CD4-positive, CD25-positive, alpha-beta regulatory T cell (primary cell): ENCODE results near the gene PPP1R9A. TPM values are rescaled to one million over a fixed set of nuclear protein-coding genes. Genes with fewer than 3 reads are reported as not detected.

Experiments
- ATAC-seq, 2 donors: fragments of 150-1000 bp; cut with Tn5 transposase; one replicate each; pipeline ENCODE4 v1.10.0; 2021; ENCODE audit warnings: low read depth in 2 of 2, moderate number of reproducible peaks in 2 of 2, moderate library complexity in 1 of 2
- DNase-seq, 3 donors: peaks; one replicate each; pipeline versions ENCODE4 v3.0.0 to v3.0.0-alpha.2; 2012 to 2022; ENCODE audit warnings: mixed read lengths in 1 of 3
- H3K27ac ChIP-seq: one replicate; pipeline ENCODE4 v1.7.0; 2013; ENCODE audit warnings: mild to moderate bottlenecking, low read length; ENCODE audit not compliant: insufficient read depth, poor library complexity, severe bottlenecking
- H3K27me3 ChIP-seq: one replicate; pipeline ENCODE4 v1.7.0; 2013; ENCODE audit warnings: low read length; ENCODE audit not compliant: control insufficient read depth, insufficient read depth
- H3K36me3 ChIP-seq: one replicate; pipeline ENCODE4 v1.7.0; 2013; ENCODE audit warnings: mild to moderate bottlenecking, low read length, moderate library complexity; ENCODE audit not compliant: control insufficient read depth, insufficient read depth
- H3K4me1 ChIP-seq: 2 replicates; pipeline ENCODE4 v1.7.0; 2013; ENCODE audit warnings: mild to moderate bottlenecking, low read length; ENCODE audit not compliant: insufficient read depth, control insufficient read depth, poor library complexity, severe bottlenecking
- H3K4me3 ChIP-seq: one replicate; pipeline ENCODE4 v1.7.0; 2013; ENCODE audit warnings: low read depth, mild to moderate bottlenecking, low read length, moderate library complexity
- H3K9me3 ChIP-seq, 2 experiments: 1 replicate in 1 of 2; 2 replicates in 1 of 2; pipeline ENCODE4 v1.7.0; 2013; ENCODE audit warnings: low read length in 2 of 2, mild to moderate bottlenecking in 1 of 2, moderate library complexity in 1 of 2; ENCODE audit not compliant: control insufficient read depth in 2 of 2
- H3K27ac Mint-ChIP-seq, 3 donors: one replicate each; pipeline ENCODE4 v1.8.0; 2020 to 2022; ENCODE audit warnings: mild to moderate bottlenecking in 3 of 3, mixed read lengths in 3 of 3, moderate library complexity in 2 of 3
- H3K27me3 Mint-ChIP-seq: one replicate; pipeline ENCODE4 v1.8.0; 2022; ENCODE audit warnings: mild to moderate bottlenecking, mixed read lengths
- H3K36me3 Mint-ChIP-seq: one replicate; pipeline ENCODE4 v1.8.0; 2020; ENCODE audit warnings: mixed read lengths
- H3K4me1 Mint-ChIP-seq, 4 donors: one replicate each; pipeline ENCODE4 v1.8.0; 2020 to 2022; ENCODE audit warnings: mixed read lengths in 4 of 4, mild to moderate bottlenecking in 1 of 4
- H3K4me3 Mint-ChIP-seq, 4 donors: one replicate each; pipeline ENCODE4 v1.8.0; 2020 to 2022; ENCODE audit warnings: mild to moderate bottlenecking in 4 of 4, mixed read lengths in 4 of 4, moderate library complexity in 3 of 4
- H3K9me3 Mint-ChIP-seq, 7 donors: one replicate each; pipeline ENCODE4 v1.8.0; 2020 to 2022; ENCODE audit warnings: mixed read lengths in 7 of 7, mild to moderate bottlenecking in 3 of 7, moderate library complexity in 2 of 7
- polyA plus RNA-seq, 4 donors: library from polyadenylated mRNA; unstranded; fragments of 300-500 nt; fragmentation: Illumina TruSeq; gene quantifications; one replicate each; pipeline ENCODE4 v1.2.3, GENCODE V29; 2021
- total RNA-seq: library from RNA; stranded (reverse); gene quantifications from one replicate; pipeline ENCODE4 v1.2.3, GENCODE V29; 2022

PPP1R9A gene
- total and polyA plus RNA-seq, 5 donors from 2014 or later: not detected

GRCh38 chr7:95026421-95027072 lies 119.2 kb downstream of the PPP1R9A start:
- no peaks in the 10 kb centered on the region for H3K4me1 Mint-ChIP-seq
- H3K4me3 Mint-ChIP-seq: no peak overlapping the region
- Histone ChIP-seq H3K27me3 (no peaks in the 10 kb centered on the region), H3K4me1 (no peaks in the 10 kb centered on the region), H3K9me3 (no peaks in the 10 kb centered on the region), H3K27ac (no peak overlapping the region), H3K36me3 (no peaks in the 10 kb centered on the region), H3K4me3 (no peak overlapping the region)
- DNase-seq: no peak
- H3K36me3 Mint-ChIP-seq: no peaks in the 10 kb centered on the region
- no peaks in the 10 kb centered on the region for H3K27me3 Mint-ChIP-seq
- no peak overlapping the region for H3K27ac Mint-ChIP-seq
- ATAC-seq: no peak
- peaks cover 0 to 23% (median 6%) of the 10 kb centered on the region in 7 donors for H3K9me3 Mint-ChIP-seq

GRCh38 chr7:95027234-95027872 lies 120.0 kb downstream of the PPP1R9A start:
- H3K4me1 Mint-ChIP-seq: no peaks in the 10 kb centered on the region
- H3K9me3 ChIP-seq: no peaks in the 10 kb centered on the region
- H3K4me3 ChIP-seq: no peak overlapping the region
- H3K4me3 Mint-ChIP-seq: no peak overlapping the region
- H3K27ac Mint-ChIP-seq: no peak overlapping the region
- H3K27me3 Mint-ChIP-seq: no peaks in the 10 kb centered on the region
- H3K9me3 Mint-ChIP-seq: peaks cover 0 to 23% (median 4%) of the 10 kb centered on the region in 7 donors
- no peaks in the 10 kb centered on the region for H3K27me3 ChIP-seq
- H3K36me3 ChIP-seq: no peaks in the 10 kb centered on the region
- no peaks in the 10 kb centered on the region for H3K4me1 ChIP-seq
- ATAC-seq (no peak), DNase-seq (no peak)
- H3K27ac ChIP-seq: no peak overlapping the region
- H3K36me3 Mint-ChIP-seq: no peaks in the 10 kb centered on the region

- no peak overlapping the region for H3K4me3 Mint-ChIP-seq
These were observed 121.3 kb downstream of the PPP1R9A start for GRCh38 chr7:95028683-95029082.

GRCh38 chr7:95035295-95035694 lies 127.9 kb downstream of the PPP1R9A start:
- H3K4me1 ChIP-seq: no peaks in the 10 kb centered on the region
- no peaks in the 10 kb centered on the region for H3K36me3 Mint-ChIP-seq
- no peaks in the 10 kb centered on the region for H3K27me3 ChIP-seq
- no peak overlapping the region for H3K27ac ChIP-seq
- H3K4me3 Mint-ChIP-seq: no peak overlapping the region
- H3K27me3 Mint-ChIP-seq: no peaks in the 10 kb centered on the region
- no peak for DNase-seq
- no peaks in the 10 kb centered on the region for H3K36me3 ChIP-seq
- no peak overlapping the region for H3K27ac Mint-ChIP-seq
- no peak overlapping the region for H3K4me3 ChIP-seq
- no peaks in the 10 kb centered on the region for H3K9me3 ChIP-seq
- no peaks in the 10 kb centered on the region for H3K4me1 Mint-ChIP-seq
- ATAC-seq: no peak
- no peaks in the 10 kb centered on the region for H3K9me3 Mint-ChIP-seq

More at GRCh38 chr7:95028683-95029082, 121.3 kb downstream of the PPP1R9A start:
- ATAC-seq (no peak), DNase-seq (no peak)
- Mint-ChIP-seq H3K36me3 (no peaks in the 10 kb centered on the region), H3K27ac (no peak overlapping the region), H3K9me3 (peaks cover 0 to 17% (median 4%) of the 10 kb centered on the region in 7 donors), H3K4me1 (no peaks in the 10 kb centered on the region), H3K27me3 (no peaks in the 10 kb centered on the region)
- no peak overlapping the region for H3K27ac ChIP-seq
- no peaks in the 10 kb centered on the region for H3K4me1 ChIP-seq
- no peak overlapping the region for H3K4me3 ChIP-seq
- H3K9me3 ChIP-seq: no peaks in the 10 kb centered on the region
- H3K27me3 ChIP-seq: no peaks in the 10 kb centered on the region
- no peaks in the 10 kb centered on the region for H3K36me3 ChIP-seq

- Histone ChIP-seq H3K4me3 (no peak overlapping the region), H3K4me1 (no peaks in the 10 kb centered on the region), H3K27me3 (no peaks in the 10 kb centered on the region), H3K27ac (no peak overlapping the region), H3K9me3 (no peaks in the 10 kb centered on the region), H3K36me3 (no peaks in the 10 kb centered on the region)
- Mint-ChIP-seq H3K4me3 (no peak overlapping the region), H3K27me3 (no peaks in the 10 kb centered on the region), H3K36me3 (no peaks in the 10 kb centered on the region), H3K27ac (no peak overlapping the region), H3K9me3 (peaks cover 0 to 3% (median 0%) of the 10 kb centered on the region in 7 donors), H3K4me1 (no peaks in the 10 kb centered on the region)
- DNase-seq (no peak), ATAC-seq (no peak)
These were observed 133.6 kb downstream of the PPP1R9A start for GRCh38 chr7:95041031-95041430.

GRCh38 chr7:95045236-95045923 lies 138.0 kb downstream of the PPP1R9A start:
- H3K4me3 ChIP-seq: no peak overlapping the region
- H3K27me3 ChIP-seq: no peaks in the 10 kb centered on the region
- no peaks in the 10 kb centered on the region for H3K27me3 Mint-ChIP-seq
- no peaks in the 10 kb centered on the region for H3K4me1 Mint-ChIP-seq
- H3K36me3 Mint-ChIP-seq: no peaks in the 10 kb centered on the region
- DNase-seq: no peak
- ATAC-seq: no peak
- H3K9me3 ChIP-seq: no peaks in the 10 kb centered on the region
- H3K4me3 Mint-ChIP-seq: no peak overlapping the region
- no peak overlapping the region for H3K27ac ChIP-seq
- H3K4me1 ChIP-seq: no peaks in the 10 kb centered on the region
- no peaks in the 10 kb centered on the region for H3K36me3 ChIP-seq
- H3K9me3 Mint-ChIP-seq: peaks cover 0 to 4% (median 0%) of the 10 kb centered on the region in 7 donors
- peak overlapping the region in 1 of 3 donors; percentile 18 for H3K27ac Mint-ChIP-seq

- H3K9me3 Mint-ChIP-seq: peaks cover 0 to 3% (median 0%) of the 10 kb centered on the region in 7 donors
- H3K4me1 ChIP-seq: no peaks in the 10 kb centered on the region
- DNase-seq (no peak), ATAC-seq (no peak)
- no peak overlapping the region for H3K4me3 ChIP-seq
- no peaks in the 10 kb centered on the region for H3K4me1 Mint-ChIP-seq
- H3K27ac Mint-ChIP-seq: no peak overlapping the region
- no peaks in the 10 kb centered on the region for H3K36me3 Mint-ChIP-seq
- no peaks in the 10 kb centered on the region for H3K27me3 Mint-ChIP-seq
- H3K9me3 ChIP-seq: no peaks in the 10 kb centered on the region
- H3K4me3 Mint-ChIP-seq: no peak overlapping the region
- no peaks in the 10 kb centered on the region for H3K36me3 ChIP-seq
- no peaks in the 10 kb centered on the region for H3K27me3 ChIP-seq
- H3K27ac ChIP-seq: no peak overlapping the region
These were observed 139.3 kb downstream of the PPP1R9A start for GRCh38 chr7:95046494-95047240.
